HepG2 (cell line): Measurements from ENCODE around the gene STYK1. TPM values are rescaled to one million over a fixed set of nuclear protein-coding genes. Genes with fewer than 3 reads are reported as not detected.

Experiments used
- DR1 ChIP-seq: sonication (generic); formaldehyde crosslinking; IDR thresholded peaks from 2 replicates; pipeline ENCODE4 v1.8.0; 2021; ENCODE audit warnings: mild to moderate bottlenecking, missing genetic modification reagents, inconsistent platforms
- DRAP1 ChIP-seq: IDR thresholded peaks from 2 replicates; pipeline ENCODE4 v1.6.1; 2016; ENCODE audit warnings: missing genetic modification reagents, missing compliant biosample characterization
- EP300 ChIP-seq, 3 experiments: sonication (generic) in 1 of 3; formaldehyde crosslinking in 1 of 3; IDR thresholded peaks; 2 replicates each; pipeline versions ENCODE4 v1.5.1 to v1.6.1; 2011 to 2020; ENCODE audit warnings: low read depth in 2 of 3, low read length in 2 of 3, borderline replicate concordance in 1 of 3, improper control_type of control experiment in 1 of 3, mild to moderate bottlenecking in 1 of 3, missing genetic modification reagents in 1 of 3, moderate library complexity in 1 of 3
- FOXP1 ChIP-seq, 2 experiments: fragments of 450-650 bp in 1 of 2; IDR thresholded peaks; 2 replicates each; pipeline ENCODE4 v1.6.1; 2017 to 2018; ENCODE audit warnings: antibody characterized with exemption in 1 of 2
- FOXP4 ChIP-seq: sonication (generic); formaldehyde crosslinking; IDR thresholded peaks from 2 replicates; pipeline ENCODE4 v1.4.0; 2020; ENCODE audit warnings: missing genetic modification reagents
- HNRNPLL ChIP-seq: fragments of 200-400 bp; formaldehyde crosslinking; IDR thresholded peaks from 2 replicates; pipeline ENCODE4 v1.6.1; 2017; ENCODE audit warnings: mild to moderate bottlenecking, low read depth, low read length; ENCODE audit not compliant: poor library complexity, severe bottlenecking
- KIAA2018 ChIP-seq: sonication (generic); formaldehyde crosslinking; IDR thresholded peaks from 2 replicates; pipeline ENCODE4 v1.5.0; 2020; ENCODE audit warnings: mild to moderate bottlenecking, missing genetic modification reagents, borderline replicate concordance
- KLF16 ChIP-seq, 2 experiments: sonication (generic) in 1 of 2; formaldehyde crosslinking in 1 of 2; IDR thresholded peaks; 2 replicates each; pipeline versions ENCODE4 v1.6.1 to v1.8.0; 2016 to 2023; ENCODE audit warnings: missing genetic modification reagents in 2 of 2, missing compliant biosample characterization in 1 of 2
- NR1H2 ChIP-seq: sonication (generic); formaldehyde crosslinking; IDR thresholded peaks from 2 replicates; pipeline ENCODE4 v1.8.1; 2022; ENCODE audit warnings: low read depth, missing genetic modification reagents, borderline replicate concordance
- RARA ChIP-seq: IDR thresholded peaks from 2 replicates; pipeline ENCODE4 v1.6.1; 2016; ENCODE audit warnings: missing genetic modification reagents, missing compliant biosample characterization
- ZMYM2 ChIP-seq: sonication (generic); formaldehyde crosslinking; IDR thresholded peaks from 2 replicates; pipeline ENCODE4 v1.8.0; 2022; ENCODE audit warnings: mild to moderate bottlenecking, missing genetic modification reagents
- ZUFSP ChIP-seq: sonication (generic); formaldehyde crosslinking; IDR thresholded peaks from 2 replicates; pipeline ENCODE4 v1.9.0; 2021; ENCODE audit warnings: missing genetic modification reagents, mild to moderate bottlenecking, borderline replicate concordance
- polyA plus RNA-seq, 8 experiments: library from polyadenylated mRNA; depleted of rRNA in 3 of 8; stranded (reverse) in 7 of 8; unstranded in 1 of 8; fragments of >200 nt; fragmentation: Illumina TruSeq in 4 of 8; extraction: Trizol in 4 of 8; gene quantifications; 2 replicates each; pipeline versions ENCODE4 v1.2.1 to v1.2.3, GENCODE V29; 2011 to 2016; ENCODE audit warnings: low read depth in 4 of 8, missing spikeins in 1 of 8, mixed read lengths in 1 of 8; ENCODE audit not compliant: insufficient read depth in 1 of 8
- total RNA-seq, 5 experiments: library from RNA; depleted of rRNA; stranded (reverse); fragments of >200 nt; fragmentation: Illumina TruSeq; extraction: Trizol; gene quantifications; 2 replicates each; pipeline ENCODE4 v1.2.3, GENCODE V29; 2016; ENCODE audit warnings: low read depth in 1 of 5

Gene STYK1
- total and polyA plus RNA-seq, 2 of the 13 experiments (the other 11 are each of a cell fraction or from before 2014, with no cell fraction given) = not detected

- no peak for TF ChIP-seq KIAA2018 (CRISPR knock-in tag)
- TF ChIP-seq DR1 (CRISPR knock-in tag) = 0 out of 2 replicates have a peak, but pooled peaks have one; percentile 40
- TF ChIP-seq ZUFSP = no peak
- no peak for TF ChIP-seq RARA (CRISPR knock-in tag)
- TF ChIP-seq EP300 (IDR thresholded peaks at IDR 0.05; ENCODE audit: low read depth in 2 of 2, low read length in 2 of 2) = no peak
- TF ChIP-seq EP300 (CRISPR knock-in tag; IDR thresholded peaks at IDR 0.05; ENCODE audit: borderline replicate concordance) = no peak
- TF ChIP-seq ZMYM2 (CRISPR knock-in tag) = no peak
- TF ChIP-seq FOXP1 (IDR thresholded peaks at IDR 0.05) = no peak
- TF ChIP-seq FOXP1 (CRISPR knock-in tag; IDR thresholded peaks at IDR 0.05) = no peak
- TF ChIP-seq HNRNPLL = peak; percentile 27
- no peak for TF ChIP-seq KLF16 (CRISPR knock-in tag; IDR thresholded peaks at IDR 0.05)
- TF ChIP-seq NR1H2 = no peak
- peak; percentile 68; the same call in 1 of the 2 replicates for TF ChIP-seq DRAP1 (CRISPR knock-in tag)
- peak; percentile 34; the same call in 1 of the 2 replicates for TF ChIP-seq FOXP4
Observed at GRCh38 chr12:10722905-10723746, 49.3 kb upstream of the STYK1 start, which contains the start of gene YBX3 (continued).
